ENCODE measurements around the gene FAT4. TPM values are rescaled to one million over a fixed set of nuclear protein-coding genes. Genes with fewer than 3 reads are reported as not detected.

Gene FAT4
- total RNA-seq, 1 donor from 2014 or later = 17.9 TPM

DNA sequence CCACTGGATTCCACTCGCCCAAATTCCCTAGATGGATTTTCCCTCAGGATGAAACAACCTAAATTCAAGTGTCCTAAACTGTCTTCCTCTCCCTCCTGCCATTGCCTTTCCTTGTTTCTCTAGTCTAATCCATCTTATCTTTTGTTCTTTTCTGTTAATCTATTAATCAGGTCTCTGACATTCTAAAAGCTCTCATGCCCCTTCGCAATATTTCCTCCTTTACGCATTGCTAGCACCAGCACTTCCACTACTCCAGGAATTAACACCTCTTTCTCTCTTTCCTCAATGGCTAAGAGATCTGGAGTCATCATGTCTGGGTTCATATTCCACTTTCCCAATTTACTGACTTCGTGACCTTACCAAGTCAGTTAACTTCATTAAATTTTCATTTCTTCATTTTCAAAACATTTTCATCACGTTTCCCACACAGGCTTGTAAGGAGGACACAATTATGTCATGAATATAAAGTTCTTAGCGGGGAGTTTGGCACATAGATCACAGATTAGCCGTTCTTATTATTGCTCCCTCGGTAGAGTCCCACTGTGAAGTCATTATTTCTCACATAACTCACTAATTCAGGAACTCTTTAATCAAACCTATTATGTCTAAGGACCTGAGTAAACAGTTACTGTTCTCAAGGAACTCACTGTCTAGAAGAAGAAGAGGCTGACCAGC lies 45.3 kb downstream of the FAT4 start:
- Histone ChIP-seq H3K27ac (no peak overlapping the region), H3K27me3 (no peaks in the 10 kb centered on the region), H3K9me3 (no peaks in the 10 kb centered on the region), H3K4me1 (no peaks in the 10 kb centered on the region), H3K4me3 (no peak overlapping the region), H3K36me3 (no peaks in the 10 kb centered on the region)
- no peak for DNase-seq
- TF ChIP-seq, protein P1, sequence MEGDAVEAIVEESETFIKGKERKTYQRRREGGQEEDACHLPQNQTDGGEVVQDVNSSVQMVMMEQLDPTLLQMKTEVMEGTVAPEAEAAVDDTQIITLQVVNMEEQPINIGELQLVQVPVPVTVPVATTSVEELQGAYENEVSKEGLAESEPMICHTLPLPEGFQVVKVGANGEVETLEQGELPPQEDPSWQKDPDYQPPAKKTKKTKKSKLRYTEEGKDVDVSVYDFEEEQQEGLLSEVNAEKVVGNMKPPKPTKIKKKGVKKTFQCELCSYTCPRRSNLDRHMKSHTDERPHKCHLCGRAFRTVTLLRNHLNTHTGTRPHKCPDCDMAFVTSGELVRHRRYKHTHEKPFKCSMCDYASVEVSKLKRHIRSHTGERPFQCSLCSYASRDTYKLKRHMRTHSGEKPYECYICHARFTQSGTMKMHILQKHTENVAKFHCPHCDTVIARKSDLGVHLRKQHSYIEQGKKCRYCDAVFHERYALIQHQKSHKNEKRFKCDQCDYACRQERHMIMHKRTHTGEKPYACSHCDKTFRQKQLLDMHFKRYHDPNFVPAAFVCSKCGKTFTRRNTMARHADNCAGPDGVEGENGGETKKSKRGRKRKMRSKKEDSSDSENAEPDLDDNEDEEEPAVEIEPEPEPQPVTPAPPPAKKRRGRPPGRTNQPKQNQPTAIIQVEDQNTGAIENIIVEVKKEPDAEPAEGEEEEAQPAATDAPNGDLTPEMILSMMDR (IDR thresholded peaks at IDR 0.05) = no peak
- no peak for ATAC-seq
- intact Hi-C loops (cut with DNase I) = no loop called here

DNA sequence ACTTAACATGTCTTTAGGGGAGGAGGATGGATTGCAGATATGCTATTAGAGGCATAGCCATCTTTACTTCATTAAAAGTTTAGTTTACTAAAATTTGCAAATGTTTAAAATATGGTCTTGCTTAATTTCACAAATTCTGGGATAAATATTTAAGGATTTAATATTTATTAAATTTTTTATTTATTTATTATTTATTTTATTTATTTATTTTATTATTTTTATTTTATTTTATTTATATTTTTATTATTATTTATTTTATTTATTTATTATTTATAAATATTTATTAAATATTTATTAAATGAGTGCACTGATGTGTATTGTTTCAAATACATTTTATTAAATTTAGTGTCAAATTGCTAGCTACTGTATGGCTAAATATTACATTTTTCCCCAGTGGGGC lies 46.0 kb downstream of the FAT4 start:
- H3K27me3 ChIP-seq = no peaks in the 10 kb centered on the region
- H3K27ac ChIP-seq = no peak overlapping the region
- TF ChIP-seq, protein P1 (IDR thresholded peaks at IDR 0.05) = no peak
- ATAC-seq = no peak
- H3K36me3 ChIP-seq = no peaks in the 10 kb centered on the region
- H3K4me1 ChIP-seq = no peaks in the 10 kb centered on the region
- H3K4me3 ChIP-seq = no peak overlapping the region
- intact Hi-C loops (cut with DNase I) = no loop called here
- DNase-seq = no peak
- no peaks in the 10 kb centered on the region for H3K9me3 ChIP-seq

All from upper lobe of right lung (tissue), 1 donor.